ENCODE results near the gene SYNGAP1. TPM values are rescaled to one million over a fixed set of nuclear protein-coding genes. Genes with fewer than 3 reads are reported as not detected.

SYNGAP1 gene
- total RNA-seq, 1 experiment from 2014 or later = 18.3 TPM

DNA sequence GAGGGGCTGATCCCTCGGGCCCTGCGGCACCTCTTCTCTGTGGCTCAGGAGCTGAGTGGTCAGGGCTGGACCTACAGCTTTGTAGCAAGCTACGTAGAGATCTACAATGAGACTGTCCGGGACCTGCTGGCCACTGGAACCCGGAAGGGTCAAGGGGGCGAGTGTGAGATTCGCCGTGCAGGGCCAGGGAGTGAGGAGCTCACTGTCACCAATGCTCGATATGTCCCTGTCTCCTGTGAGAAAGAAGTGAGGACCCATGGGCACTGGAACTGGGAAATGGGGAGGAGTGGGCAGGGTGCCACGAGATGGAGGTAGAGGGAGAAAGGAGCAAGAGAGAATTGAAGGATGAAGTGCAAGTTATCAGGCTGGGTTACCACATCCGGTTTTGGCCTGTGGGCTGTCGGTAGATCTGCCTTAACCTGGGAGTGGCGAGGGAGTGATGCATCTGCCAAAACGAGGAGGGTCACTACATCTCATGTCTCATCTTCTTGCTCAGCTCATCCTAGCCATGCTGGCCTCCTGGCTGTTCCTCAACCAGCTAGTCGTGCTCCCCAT is 14.4 kb upstream of the SYNGAP1 start:
- Mint-ChIP-seq H3K27ac (ENCODE audit: unreplicated experiment) (no peak overlapping the region), H3K36me3 (ENCODE audit: insufficient read depth, unreplicated experiment) (peaks cover 97% of the 10 kb centered on the region), H3K4me1 (ENCODE audit: low read depth, unreplicated experiment) (peaks cover 13% of the 10 kb centered on the region), H3K4me3 (ENCODE audit: unreplicated experiment) (no peak overlapping the region), H3K27me3 (ENCODE audit: insufficient read depth, unreplicated experiment) (no peaks in the 10 kb centered on the region), H3K9me3 (ENCODE audit: unreplicated experiment) (no peaks in the 10 kb centered on the region)
- Histone ChIP-seq H3K4me1 (peaks cover 15% of the 10 kb centered on the region), H3K4me3 (ENCODE audit: low read depth, low read length) (no peak overlapping the region), H3K36me3 (ENCODE audit: control insufficient read depth, insufficient read depth, low read length) (peaks cover 12% of the 10 kb centered on the region), H3K27me3 (replicated peaks; ENCODE audit: control insufficient read depth, insufficient read depth, low read length) (no peaks in the 10 kb centered on the region), H3K9me3 (no peaks in the 10 kb centered on the region)
- TF ChIP-seq, protein P1, sequence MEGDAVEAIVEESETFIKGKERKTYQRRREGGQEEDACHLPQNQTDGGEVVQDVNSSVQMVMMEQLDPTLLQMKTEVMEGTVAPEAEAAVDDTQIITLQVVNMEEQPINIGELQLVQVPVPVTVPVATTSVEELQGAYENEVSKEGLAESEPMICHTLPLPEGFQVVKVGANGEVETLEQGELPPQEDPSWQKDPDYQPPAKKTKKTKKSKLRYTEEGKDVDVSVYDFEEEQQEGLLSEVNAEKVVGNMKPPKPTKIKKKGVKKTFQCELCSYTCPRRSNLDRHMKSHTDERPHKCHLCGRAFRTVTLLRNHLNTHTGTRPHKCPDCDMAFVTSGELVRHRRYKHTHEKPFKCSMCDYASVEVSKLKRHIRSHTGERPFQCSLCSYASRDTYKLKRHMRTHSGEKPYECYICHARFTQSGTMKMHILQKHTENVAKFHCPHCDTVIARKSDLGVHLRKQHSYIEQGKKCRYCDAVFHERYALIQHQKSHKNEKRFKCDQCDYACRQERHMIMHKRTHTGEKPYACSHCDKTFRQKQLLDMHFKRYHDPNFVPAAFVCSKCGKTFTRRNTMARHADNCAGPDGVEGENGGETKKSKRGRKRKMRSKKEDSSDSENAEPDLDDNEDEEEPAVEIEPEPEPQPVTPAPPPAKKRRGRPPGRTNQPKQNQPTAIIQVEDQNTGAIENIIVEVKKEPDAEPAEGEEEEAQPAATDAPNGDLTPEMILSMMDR (IDR thresholded peaks at IDR 0.05; ENCODE audit: insufficient read depth in 1 of 2, low read depth in 1 of 2, low read length in 1 of 2, severe bottlenecking in 1 of 2, unreplicated experiment in 1 of 2) = no peak
- no TSS peak for BruUV-seq (replicated peaks)
- ChIA-PET POLR2A (no interaction called here), CTCF (no interaction called here)
- DNase-seq = no peak
- intact Hi-C loops (cut with micrococcal nuclease; ENCODE audit: unreplicated experiment) = no loop called here

DNA sequence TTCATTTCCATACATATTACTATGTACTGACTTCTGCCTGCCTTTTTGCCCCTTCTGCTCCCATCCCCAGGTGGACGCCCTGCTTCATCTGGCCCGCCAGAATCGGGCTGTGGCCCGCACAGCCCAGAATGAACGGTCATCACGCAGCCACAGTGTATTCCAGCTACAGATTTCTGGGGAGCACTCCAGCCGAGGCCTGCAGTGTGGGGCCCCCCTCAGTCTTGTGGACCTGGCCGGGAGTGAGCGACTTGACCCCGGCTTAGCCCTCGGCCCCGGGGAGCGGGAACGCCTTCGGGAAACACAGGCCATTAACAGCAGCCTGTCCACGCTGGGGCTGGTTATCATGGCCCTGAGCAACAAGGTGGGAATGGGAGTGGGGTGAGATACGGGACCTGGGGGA is 13.7 kb upstream of the SYNGAP1 start:
- TF ChIP-seq, protein P1 (IDR thresholded peaks at IDR 0.05; ENCODE audit: insufficient read depth in 1 of 2, low read depth in 1 of 2, low read length in 1 of 2, severe bottlenecking in 1 of 2, unreplicated experiment in 1 of 2) = no peak
- Histone ChIP-seq H3K9me3 (no peaks in the 10 kb centered on the region), H3K4me3 (ENCODE audit: low read depth, low read length) (no peak overlapping the region), H3K4me1 (peaks cover 15% of the 10 kb centered on the region), H3K27me3 (replicated peaks; ENCODE audit: control insufficient read depth, insufficient read depth, low read length) (no peaks in the 10 kb centered on the region), H3K36me3 (ENCODE audit: control insufficient read depth, insufficient read depth, low read length) (peaks cover 12% of the 10 kb centered on the region)
- peaks cover 96% of the 10 kb centered on the region for H3K36me3 Mint-ChIP-seq (ENCODE audit: insufficient read depth, unreplicated experiment)
- H3K4me1 Mint-ChIP-seq (ENCODE audit: low read depth, unreplicated experiment) = peaks cover 13% of the 10 kb centered on the region
- POLR2A ChIA-PET = no interaction called here
- BruUV-seq (replicated peaks) = no TSS peak
- H3K27me3 Mint-ChIP-seq (ENCODE audit: insufficient read depth, unreplicated experiment) = no peaks in the 10 kb centered on the region
- intact Hi-C loops (cut with micrococcal nuclease; ENCODE audit: unreplicated experiment) = no loop called here
- no peak overlapping the region for H3K27ac Mint-ChIP-seq (ENCODE audit: unreplicated experiment)
- H3K4me3 Mint-ChIP-seq (ENCODE audit: unreplicated experiment) = no peak overlapping the region
- no peak for DNase-seq
- no peaks in the 10 kb centered on the region for H3K9me3 Mint-ChIP-seq (ENCODE audit: unreplicated experiment)
- CTCF ChIA-PET = no interaction called here

DNA sequence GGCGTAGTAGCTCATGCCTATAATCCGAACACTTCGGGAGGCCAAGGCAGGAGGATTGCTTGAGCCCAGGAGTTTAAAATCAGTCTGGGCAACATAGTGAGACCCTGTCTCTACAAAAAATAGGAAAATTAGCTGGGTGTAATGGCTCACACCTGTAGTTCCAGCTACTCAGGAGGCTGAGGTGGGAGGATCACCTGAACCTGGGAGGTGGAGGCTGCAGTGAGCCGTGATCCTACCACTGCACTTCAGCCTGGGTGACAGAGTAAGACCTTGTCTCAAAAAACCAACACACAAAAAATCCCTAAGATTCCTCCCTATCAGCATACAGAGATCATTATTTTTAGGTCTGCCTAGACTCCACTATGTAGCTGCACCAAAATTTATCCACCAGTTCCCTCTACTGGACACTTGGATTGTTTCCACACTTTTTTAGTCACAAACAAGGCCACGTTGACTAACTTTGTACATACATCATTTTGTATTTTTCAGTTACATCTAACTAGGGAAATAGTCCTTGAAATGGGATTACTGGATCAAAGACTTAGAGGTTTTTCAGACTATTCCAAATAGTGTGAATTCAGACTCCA is 12.6 kb upstream of the SYNGAP1 start:
- ChIA-PET POLR2A (no interaction called here), CTCF (interaction anchor here (0.6 to 1.2 kb wide), 3 partner anchors 14 to 130 kb away, joined by 3 to 4 read pairs (median 4); partner anchors contain the start of gene B3GALT4)
- Mint-ChIP-seq H3K9me3 (ENCODE audit: unreplicated experiment) (no peaks in the 10 kb centered on the region), H3K4me3 (ENCODE audit: unreplicated experiment) (no peak overlapping the region), H3K27ac (ENCODE audit: unreplicated experiment) (no peak overlapping the region), H3K27me3 (ENCODE audit: insufficient read depth, unreplicated experiment) (no peaks in the 10 kb centered on the region), H3K4me1 (ENCODE audit: low read depth, unreplicated experiment) (peaks cover 13% of the 10 kb centered on the region), H3K36me3 (ENCODE audit: insufficient read depth, unreplicated experiment) (peaks cover 91% of the 10 kb centered on the region)
- H3K36me3 ChIP-seq (ENCODE audit: control insufficient read depth, insufficient read depth, low read length) = peaks cover 12% of the 10 kb centered on the region
- no TSS peak for BruUV-seq (replicated peaks)
- no peak overlapping the region for H3K4me3 ChIP-seq (ENCODE audit: low read depth, low read length)
- H3K4me1 ChIP-seq = peaks cover 15% of the 10 kb centered on the region
- TF ChIP-seq, protein P1 (IDR thresholded peaks at IDR 0.05; ENCODE audit: insufficient read depth in 1 of 2, low read depth in 1 of 2, low read length in 1 of 2, severe bottlenecking in 1 of 2, unreplicated experiment in 1 of 2) = peak; percentile 29
- no peaks in the 10 kb centered on the region for H3K27me3 ChIP-seq (replicated peaks; ENCODE audit: control insufficient read depth, insufficient read depth, low read length)
- intact Hi-C loops (cut with micrococcal nuclease; ENCODE audit: unreplicated experiment) = no loop called here
- H3K9me3 ChIP-seq = no peaks in the 10 kb centered on the region
- peak in 1 of 2 experiments; percentile 30 for DNase-seq
